ENCODE measurements around the gene PLG. TPM values are rescaled to one million over a fixed set of nuclear protein-coding genes. Genes with fewer than 3 reads are reported as not detected.
"Not testable (repeated sequence)": the region's sequence is repeated elsewhere in the genome, so short reads cannot be mapped to it uniquely, and the experiment has no call there.

The PLG gene
- total RNA-seq, 5 donors from 2014 or later (not counting 1 experiment from before 2014, with no cell fraction given): 0.73 to 1.9 (median 0.76) TPM; not detected in 2

- no peaks in the 10 kb centered on the region for H3K4me1 ChIP-seq (ENCODE audit: control insufficient read depth in 1 of 2, extremely low read depth in 1 of 2, insufficient read depth in 2 of 2, low read length in 2 of 2)
- Mint-ChIP-seq H3K27ac (no peak overlapping the region), H3K4me1 (no peaks in the 10 kb centered on the region), H3K9me3 (peaks cover 0 to 10% (median 6%) of the 10 kb centered on the region in 3 donors), H3K36me3 (no peaks in the 10 kb centered on the region), H3K27me3 (peaks cover 8 to 14% of the 10 kb centered on the region in 2 donors), H3K4me3 (no peak overlapping the region)
- H3K27me3 ChIP-seq (replicated peaks in 1 of 2; ENCODE audit: control insufficient read depth in 2 of 2, extremely low read depth in 1 of 2, insufficient read depth in 2 of 2, low read length in 1 of 2): peaks cover 0 to 3% of the 10 kb centered on the region in 2 experiments
- no peaks in the 10 kb centered on the region for H3K9me3 ChIP-seq
- ATAC-seq (replicated peaks in 1 of 4) (no peak), DNase-seq (no peak)
- 25% methylated on average over 1 of the region's 2 CpGs for WGBS (ENCODE audit: insufficient coverage)
- CTCF ChIA-PET: interaction anchor here in 1 of 2 donors (0.7 kb wide), 1 partner anchor 293 kb away, joined by 3 read pairs; no protein-coding TSS in a partner anchor
- no peak overlapping the region for H3K4me3 ChIP-seq (ENCODE audit: control insufficient read depth in 1 of 2, extremely low read depth in 1 of 2, low read length in 1 of 2)
- H3K27ac ChIP-seq (ENCODE audit: low read length): no peak overlapping the region
- H3K36me3 ChIP-seq (ENCODE audit: control insufficient read depth in 2 of 2, extremely low read depth in 1 of 2, insufficient read depth in 1 of 2, low read length in 1 of 2): no peaks in the 10 kb centered on the region
- POLR2A ChIA-PET: interaction anchor here in 1 of 2 donors (0.7 kb wide), 1 partner anchor 221 kb away, joined by 3 read pairs; no protein-coding TSS in a partner anchor
Observed at GRCh38 chr6:160742090-160742489, 40.0 kb downstream of the PLG start.

GRCh38 chr6:160750276-160750689, 48.2 kb downstream of the PLG start:
- Histone ChIP-seq H3K27me3 (replicated peaks in 1 of 2; ENCODE audit: control insufficient read depth in 2 of 2, extremely low read depth in 1 of 2, insufficient read depth in 2 of 2, low read length in 1 of 2) (peaks cover 0 to 6% of the 10 kb centered on the region in 2 experiments), H3K4me1 (ENCODE audit: control insufficient read depth in 1 of 2, extremely low read depth in 1 of 2, insufficient read depth in 2 of 2, low read length in 2 of 2) (no peaks in the 10 kb centered on the region), H3K9me3 (no peaks in the 10 kb centered on the region), H3K27ac (ENCODE audit: low read length) (no peak overlapping the region), H3K4me3 (ENCODE audit: control insufficient read depth in 1 of 2, extremely low read depth in 1 of 2, low read length in 1 of 2) (no peak overlapping the region), H3K36me3 (ENCODE audit: control insufficient read depth in 2 of 2, extremely low read depth in 1 of 2, insufficient read depth in 1 of 2, low read length in 1 of 2) (no peaks in the 10 kb centered on the region)
- POLR2A ChIA-PET: no interaction called here
- no peak for DNase-seq
- no peaks in the 10 kb centered on the region for H3K4me1 Mint-ChIP-seq
- 54% methylated on average over 4 of the region's 5 CpGs for WGBS (ENCODE audit: insufficient coverage)
- H3K4me3 Mint-ChIP-seq: no peak overlapping the region
- no peak for ATAC-seq (replicated peaks in 1 of 4)
- H3K27me3 Mint-ChIP-seq: peaks cover 16 to 21% of the 10 kb centered on the region in 2 donors
- CTCF ChIA-PET: no interaction called here
- H3K27ac Mint-ChIP-seq: no peak overlapping the region
- peaks cover 0 to 10% (median 0%) of the 10 kb centered on the region in 3 donors for H3K9me3 Mint-ChIP-seq
- H3K36me3 Mint-ChIP-seq: no peaks in the 10 kb centered on the region

- POLR2A ChIA-PET; H3K4me1 ChIP-seq (ENCODE audit: control insufficient read depth in 1 of 2, extremely low read depth in 1 of 2, insufficient read depth in 2 of 2, low read length in 2 of 2); H3K27ac ChIP-seq (ENCODE audit: low read length); H3K36me3 ChIP-seq (ENCODE audit: control insufficient read depth in 2 of 2, extremely low read depth in 1 of 2, insufficient read depth in 1 of 2, low read length in 1 of 2); H3K9me3 Mint-ChIP-seq; H3K36me3 Mint-ChIP-seq; H3K9me3 ChIP-seq; DNase-seq; H3K27ac Mint-ChIP-seq; H3K4me3 Mint-ChIP-seq; H3K4me3 ChIP-seq (ENCODE audit: control insufficient read depth in 1 of 2, extremely low read depth in 1 of 2, low read length in 1 of 2); H3K4me1 Mint-ChIP-seq; ATAC-seq (replicated peaks in 1 of 4): not testable (repeated sequence)
- peaks cover 0 to 12% of the 10 kb centered on the region in 2 experiments for H3K27me3 ChIP-seq (replicated peaks in 1 of 2; ENCODE audit: control insufficient read depth in 2 of 2, extremely low read depth in 1 of 2, insufficient read depth in 2 of 2, low read length in 1 of 2)
- 58% methylated on average over 3 of the region's 4 CpGs for WGBS (ENCODE audit: insufficient coverage)
- peaks cover 24 to 33% of the 10 kb centered on the region in 2 donors for H3K27me3 Mint-ChIP-seq
- CTCF ChIA-PET: interaction anchor here in 1 of 2 donors (0.7 kb wide), 1 partner anchor 407 kb away, joined by 3 read pairs; no protein-coding TSS in a partner anchor
Observed at GRCh38 chr6:160753211-160753610, 51.2 kb downstream of the PLG start.

GRCh38 chr6:160755165-160755564, 53.1 kb downstream of the PLG start:
- H3K4me3 ChIP-seq (ENCODE audit: control insufficient read depth in 1 of 2, extremely low read depth in 1 of 2, low read length in 1 of 2): no peak overlapping the region
- H3K27ac ChIP-seq (ENCODE audit: low read length): no peak overlapping the region
- peaks cover 33 to 36% of the 10 kb centered on the region in 2 donors for H3K27me3 Mint-ChIP-seq
- H3K36me3 ChIP-seq (ENCODE audit: control insufficient read depth in 2 of 2, extremely low read depth in 1 of 2, insufficient read depth in 1 of 2, low read length in 1 of 2): no peaks in the 10 kb centered on the region
- no peaks in the 10 kb centered on the region for H3K9me3 ChIP-seq
- H3K27ac Mint-ChIP-seq: no peak overlapping the region
- peaks cover 0 to 9% of the 10 kb centered on the region in 2 experiments for H3K27me3 ChIP-seq (replicated peaks in 1 of 2; ENCODE audit: control insufficient read depth in 2 of 2, extremely low read depth in 1 of 2, insufficient read depth in 2 of 2, low read length in 1 of 2)
- ChIA-PET CTCF (no interaction called here), POLR2A (no interaction called here)
- H3K4me3 Mint-ChIP-seq: no peak overlapping the region
- ATAC-seq (replicated peaks in 1 of 4): no peak
- no CpG with 5 or more reads among the region's 2 CpGs for WGBS (ENCODE audit: insufficient coverage)
- DNase-seq: no peak
- no peaks in the 10 kb centered on the region for H3K4me1 ChIP-seq (ENCODE audit: control insufficient read depth in 1 of 2, extremely low read depth in 1 of 2, insufficient read depth in 2 of 2, low read length in 2 of 2)
- no peaks in the 10 kb centered on the region for H3K4me1 Mint-ChIP-seq
- H3K36me3 Mint-ChIP-seq: no peaks in the 10 kb centered on the region
- no peaks in the 10 kb centered on the region for H3K9me3 Mint-ChIP-seq

- ATAC-seq (replicated peaks in 1 of 4) (no peak), DNase-seq (no peak)
- Mint-ChIP-seq H3K9me3 (no peaks in the 10 kb centered on the region), H3K36me3 (no peaks in the 10 kb centered on the region), H3K4me3 (no peak overlapping the region), H3K27me3 (peaks cover 31 to 33% of the 10 kb centered on the region in 2 donors), H3K4me1 (no peaks in the 10 kb centered on the region), H3K27ac (no peak overlapping the region)
- no CpG with 5 or more reads among the region's 1 CpG for WGBS (ENCODE audit: insufficient coverage)
- ChIA-PET CTCF (no interaction called here), POLR2A (no interaction called here)
- H3K27ac ChIP-seq (ENCODE audit: low read length): no peak overlapping the region
- H3K27me3 ChIP-seq (replicated peaks in 1 of 2; ENCODE audit: control insufficient read depth in 2 of 2, extremely low read depth in 1 of 2, insufficient read depth in 2 of 2, low read length in 1 of 2): peaks cover 0 to 5% of the 10 kb centered on the region in 2 experiments
- no peaks in the 10 kb centered on the region for H3K4me1 ChIP-seq (ENCODE audit: control insufficient read depth in 1 of 2, extremely low read depth in 1 of 2, insufficient read depth in 2 of 2, low read length in 2 of 2)
- H3K36me3 ChIP-seq (ENCODE audit: control insufficient read depth in 2 of 2, extremely low read depth in 1 of 2, insufficient read depth in 1 of 2, low read length in 1 of 2): no peaks in the 10 kb centered on the region
- no peaks in the 10 kb centered on the region for H3K9me3 ChIP-seq
- H3K4me3 ChIP-seq (ENCODE audit: control insufficient read depth in 1 of 2, extremely low read depth in 1 of 2, low read length in 1 of 2): no peak overlapping the region
Observed at GRCh38 chr6:160756021-160756420, 54.0 kb downstream of the PLG start.

GRCh38 chr6:160756871-160757270, 54.8 kb downstream of the PLG start:
- 44% methylated on average over 1 of the region's 4 CpGs for WGBS (ENCODE audit: insufficient coverage)
- ChIA-PET POLR2A (no interaction called here), CTCF (no interaction called here)
- Histone ChIP-seq H3K4me3 (ENCODE audit: control insufficient read depth in 1 of 2, extremely low read depth in 1 of 2, low read length in 1 of 2) (no peak overlapping the region), H3K4me1 (ENCODE audit: control insufficient read depth in 1 of 2, extremely low read depth in 1 of 2, insufficient read depth in 2 of 2, low read length in 2 of 2) (no peaks in the 10 kb centered on the region), H3K36me3 (ENCODE audit: control insufficient read depth in 2 of 2, extremely low read depth in 1 of 2, insufficient read depth in 1 of 2, low read length in 1 of 2) (no peaks in the 10 kb centered on the region), H3K27me3 (replicated peaks in 1 of 2; ENCODE audit: control insufficient read depth in 2 of 2, extremely low read depth in 1 of 2, insufficient read depth in 2 of 2, low read length in 1 of 2) (peaks cover 0 to 5% of the 10 kb centered on the region in 2 experiments), H3K27ac (ENCODE audit: low read length) (no peak overlapping the region), H3K9me3 (no peaks in the 10 kb centered on the region)
- H3K27ac Mint-ChIP-seq: no peak overlapping the region
- H3K36me3 Mint-ChIP-seq: no peaks in the 10 kb centered on the region
- peaks cover 0 to 4% (median 0%) of the 10 kb centered on the region in 3 donors for H3K9me3 Mint-ChIP-seq
- no peak for ATAC-seq (replicated peaks in 1 of 4)
- H3K4me1 Mint-ChIP-seq: no peaks in the 10 kb centered on the region
- peaks cover 30 to 32% of the 10 kb centered on the region in 2 donors for H3K27me3 Mint-ChIP-seq
- no peak for DNase-seq
- no peak overlapping the region for H3K4me3 Mint-ChIP-seq

- Histone ChIP-seq H3K4me1 (ENCODE audit: control insufficient read depth in 1 of 2, extremely low read depth in 1 of 2, insufficient read depth in 2 of 2, low read length in 2 of 2) (peaks cover 0 to 3% of the 10 kb centered on the region in 2 experiments), H3K27ac (ENCODE audit: low read length) (no peak overlapping the region), H3K4me3 (ENCODE audit: control insufficient read depth in 1 of 2, extremely low read depth in 1 of 2, low read length in 1 of 2) (no peak overlapping the region), H3K36me3 (ENCODE audit: control insufficient read depth in 2 of 2, extremely low read depth in 1 of 2, insufficient read depth in 1 of 2, low read length in 1 of 2) (no peaks in the 10 kb centered on the region), H3K9me3 (no peaks in the 10 kb centered on the region), H3K27me3 (replicated peaks in 1 of 2; ENCODE audit: control insufficient read depth in 2 of 2, extremely low read depth in 1 of 2, insufficient read depth in 2 of 2, low read length in 1 of 2) (peaks cover 0 to 26% of the 10 kb centered on the region in 2 experiments)
- H3K27me3 Mint-ChIP-seq: peaks cover 30 to 35% of the 10 kb centered on the region in 2 donors
- no peak for DNase-seq
- peaks cover 5 to 9% (median 8%) of the 10 kb centered on the region in 3 donors for H3K4me1 Mint-ChIP-seq
- 83% methylated on average over 5 of the region's 5 CpGs for WGBS (ENCODE audit: insufficient coverage)
- no peaks in the 10 kb centered on the region for H3K36me3 Mint-ChIP-seq
- H3K9me3 Mint-ChIP-seq: peaks cover 3 to 13% (median 7%) of the 10 kb centered on the region in 3 donors
- ATAC-seq (replicated peaks in 1 of 4): no peak
- POLR2A ChIA-PET: no interaction called here
- no peak overlapping the region for H3K4me3 Mint-ChIP-seq
- no peak overlapping the region for H3K27ac Mint-ChIP-seq
- CTCF ChIA-PET: no interaction called here
Observed at GRCh38 chr6:160764847-160765246, 62.8 kb downstream of the PLG start.
